Ishikawa (cell line): ENCODE results near the gene PCDH15.

Source experiments
- CEBPB ChIP-seq: IDR thresholded peaks from 2 replicates; pipeline ENCODE4 v1.6.1; 2012
- CREB1 ChIP-seq: IDR thresholded peaks from 2 replicates; pipeline ENCODE4 v1.6.1; 2012; ENCODE audit warnings: low read depth
- EGR1 ChIP-seq: IDR thresholded peaks from 2 replicates; pipeline ENCODE4 v1.6.1; 2012
- EP300 ChIP-seq: IDR thresholded peaks from 2 replicates; pipeline ENCODE4 v1.6.1; 2012; ENCODE audit warnings: borderline replicate concordance
- FOXM1 ChIP-seq: IDR thresholded peaks from 2 replicates; pipeline ENCODE4 v1.6.1; 2012; ENCODE audit warnings: low read depth, borderline replicate concordance
- NFIC ChIP-seq: IDR thresholded peaks from 2 replicates; pipeline ENCODE4 v1.6.1; 2012
- RAD21 ChIP-seq: IDR thresholded peaks from 2 replicates; pipeline ENCODE4 v1.6.1; 2012; ENCODE audit warnings: low read depth
- TAF1 ChIP-seq: IDR thresholded peaks from 2 replicates; pipeline ENCODE4 v1.6.1; 2012; ENCODE audit warnings: low read depth, mild to moderate bottlenecking
- TCF12 ChIP-seq: IDR thresholded peaks from 2 replicates; pipeline ENCODE4 v1.6.1; 2012; ENCODE audit warnings: low read depth
- TEAD4 ChIP-seq: IDR thresholded peaks from 2 replicates; pipeline ENCODE4 v1.6.1; 2012
- YY1 ChIP-seq: IDR thresholded peaks from 2 replicates; pipeline ENCODE4 v1.6.1; 2012; ENCODE audit warnings: low read depth
- ZBTB7A ChIP-seq: IDR thresholded peaks from 2 replicates; pipeline ENCODE4 v1.6.1; 2012; ENCODE audit warnings: low read depth
- TF ChIP-seq, protein P1 (sequence below): IDR thresholded peaks from 2 replicates; pipeline ENCODE4 v1.6.1; 2012
- TF ChIP-seq, protein P2 (sequence below): IDR thresholded peaks from 2 replicates; pipeline ENCODE4 v1.6.1; 2012
- TF ChIP-seq, protein P3 (sequence below): IDR thresholded peaks from 2 replicates; pipeline ENCODE4 v1.6.1; 2012; ENCODE audit warnings: low read depth, mild to moderate bottlenecking

PCDH15 gene

DNA sequence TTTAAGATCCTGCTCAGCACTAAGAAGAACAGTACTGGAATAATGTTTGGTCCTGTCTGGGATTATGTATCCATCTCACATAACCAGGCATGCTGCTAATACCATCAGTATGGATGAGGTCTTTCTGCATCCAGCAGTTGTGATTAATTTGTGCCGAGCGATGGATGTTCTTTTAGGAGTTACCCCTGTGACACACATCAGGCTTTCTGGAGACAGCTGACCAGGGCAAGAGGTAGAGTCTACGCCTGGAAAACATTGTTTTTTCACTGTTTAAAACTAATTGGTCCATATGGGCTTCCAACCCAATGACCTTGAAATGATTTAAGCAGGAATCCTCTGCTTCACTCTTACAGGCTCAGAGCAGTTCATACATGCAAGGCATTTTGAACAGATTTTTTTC lies 603.0 kb downstream of the PCDH15 start:
- TF ChIP-seq EP300 (no peak), TCF12 (no peak), TAF1 (no peak), CEBPB (no peak), ZBTB7A (no peak), YY1 (no peak), EGR1 (no peak), FOXM1 (no peak), RAD21 (no peak), NFIC (no peak), CREB1 (no peak), TEAD4 (no peak)
- TF ChIP-seq, protein P1, sequence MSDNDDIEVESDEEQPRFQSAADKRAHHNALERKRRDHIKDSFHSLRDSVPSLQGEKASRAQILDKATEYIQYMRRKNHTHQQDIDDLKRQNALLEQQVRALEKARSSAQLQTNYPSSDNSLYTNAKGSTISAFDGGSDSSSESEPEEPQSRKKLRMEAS = no peak
- TF ChIP-seq, protein P2, sequence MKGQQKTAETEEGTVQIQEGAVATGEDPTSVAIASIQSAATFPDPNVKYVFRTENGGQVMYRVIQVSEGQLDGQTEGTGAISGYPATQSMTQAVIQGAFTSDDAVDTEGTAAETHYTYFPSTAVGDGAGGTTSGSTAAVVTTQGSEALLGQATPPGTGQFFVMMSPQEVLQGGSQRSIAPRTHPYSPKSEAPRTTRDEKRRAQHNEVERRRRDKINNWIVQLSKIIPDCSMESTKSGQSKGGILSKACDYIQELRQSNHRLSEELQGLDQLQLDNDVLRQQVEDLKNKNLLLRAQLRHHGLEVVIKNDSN = no peak
- TF ChIP-seq, protein P3, sequence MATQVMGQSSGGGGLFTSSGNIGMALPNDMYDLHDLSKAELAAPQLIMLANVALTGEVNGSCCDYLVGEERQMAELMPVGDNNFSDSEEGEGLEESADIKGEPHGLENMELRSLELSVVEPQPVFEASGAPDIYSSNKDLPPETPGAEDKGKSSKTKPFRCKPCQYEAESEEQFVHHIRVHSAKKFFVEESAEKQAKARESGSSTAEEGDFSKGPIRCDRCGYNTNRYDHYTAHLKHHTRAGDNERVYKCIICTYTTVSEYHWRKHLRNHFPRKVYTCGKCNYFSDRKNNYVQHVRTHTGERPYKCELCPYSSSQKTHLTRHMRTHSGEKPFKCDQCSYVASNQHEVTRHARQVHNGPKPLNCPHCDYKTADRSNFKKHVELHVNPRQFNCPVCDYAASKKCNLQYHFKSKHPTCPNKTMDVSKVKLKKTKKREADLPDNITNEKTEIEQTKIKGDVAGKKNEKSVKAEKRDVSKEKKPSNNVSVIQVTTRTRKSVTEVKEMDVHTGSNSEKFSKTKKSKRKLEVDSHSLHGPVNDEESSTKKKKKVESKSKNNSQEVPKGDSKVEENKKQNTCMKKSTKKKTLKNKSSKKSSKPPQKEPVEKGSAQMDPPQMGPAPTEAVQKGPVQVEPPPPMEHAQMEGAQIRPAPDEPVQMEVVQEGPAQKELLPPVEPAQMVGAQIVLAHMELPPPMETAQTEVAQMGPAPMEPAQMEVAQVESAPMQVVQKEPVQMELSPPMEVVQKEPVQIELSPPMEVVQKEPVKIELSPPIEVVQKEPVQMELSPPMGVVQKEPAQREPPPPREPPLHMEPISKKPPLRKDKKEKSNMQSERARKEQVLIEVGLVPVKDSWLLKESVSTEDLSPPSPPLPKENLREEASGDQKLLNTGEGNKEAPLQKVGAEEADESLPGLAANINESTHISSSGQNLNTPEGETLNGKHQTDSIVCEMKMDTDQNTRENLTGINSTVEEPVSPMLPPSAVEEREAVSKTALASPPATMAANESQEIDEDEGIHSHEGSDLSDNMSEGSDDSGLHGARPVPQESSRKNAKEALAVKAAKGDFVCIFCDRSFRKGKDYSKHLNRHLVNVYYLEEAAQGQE = no peak

DNA sequence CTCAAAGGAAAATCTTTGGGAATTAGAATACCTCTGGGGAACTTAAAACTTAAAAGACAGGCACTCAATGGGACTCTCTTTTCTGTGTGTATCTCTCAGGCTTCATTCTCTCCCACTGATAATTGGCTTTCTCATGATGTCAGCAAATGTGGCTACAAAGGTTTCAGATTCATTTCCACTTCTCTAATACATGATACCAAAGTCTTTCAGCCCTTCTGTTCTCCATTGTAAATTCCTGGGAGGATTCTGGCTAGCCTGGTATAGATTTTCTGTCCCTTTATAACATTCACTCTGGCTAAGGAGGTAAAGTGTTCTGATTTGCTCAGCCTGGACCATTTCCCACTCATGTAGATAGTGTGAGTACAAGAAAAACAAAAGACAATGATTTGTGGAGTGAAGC lies 606.2 kb downstream of the PCDH15 start:
- TF ChIP-seq CEBPB = no peak

DNA sequence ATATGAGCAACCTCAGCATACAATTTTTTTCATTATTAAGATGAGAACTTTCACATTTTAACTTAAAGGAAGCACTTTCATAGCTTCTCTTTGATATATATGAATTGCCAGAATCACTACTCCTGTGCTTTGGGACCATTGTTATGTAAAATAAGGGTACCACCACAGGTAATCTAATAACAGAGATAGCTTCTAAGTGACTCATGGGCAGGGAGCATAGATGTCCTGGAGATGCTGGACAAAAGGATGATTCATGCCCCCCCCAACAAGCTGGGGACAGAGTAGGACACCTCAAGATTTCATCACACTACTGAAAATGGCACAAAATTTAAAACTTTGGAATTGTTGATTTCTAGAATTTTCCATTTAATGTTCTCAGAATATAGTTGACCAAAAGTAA lies 641.1 kb downstream of the PCDH15 start:
- TF ChIP-seq CEBPB = no peak
- no peak for TF ChIP-seq NFIC
- TF ChIP-seq FOXM1 = no peak
- no peak for TF ChIP-seq YY1
- TF ChIP-seq ZBTB7A = no peak
- TF ChIP-seq RAD21 = no peak
- TF ChIP-seq, protein P2 = no peak
- no peak for TF ChIP-seq TCF12
- TF ChIP-seq EP300 = no peak

DNA sequence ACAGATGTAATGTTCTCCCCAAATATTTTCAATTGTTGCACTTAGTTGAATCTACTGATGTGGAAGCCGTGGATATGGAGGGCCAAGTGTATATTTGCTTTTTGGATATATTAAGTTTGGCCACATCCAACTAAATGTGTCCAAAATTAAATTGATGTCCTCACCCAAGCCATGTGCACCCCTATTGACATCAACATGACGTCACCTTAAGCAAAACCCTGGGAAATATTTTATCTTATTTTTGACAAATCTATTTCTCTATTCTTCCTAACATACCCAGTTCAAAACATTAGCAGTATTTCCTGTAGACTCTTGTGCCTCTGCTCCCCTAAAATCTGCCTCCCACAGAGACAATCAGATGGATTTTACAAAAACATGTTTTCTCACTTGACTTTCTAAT lies 652.5 kb downstream of the PCDH15 start:
- TF ChIP-seq, protein P3 = no peak
- TF ChIP-seq TEAD4 (no peak), TCF12 (no peak), EP300 (no peak), FOXM1 (no peak), NFIC (no peak), YY1 (no peak), CEBPB (no peak), RAD21 (no peak), CREB1 (no peak), ZBTB7A (no peak), EGR1 (no peak), TAF1 (no peak)
- TF ChIP-seq, protein P1 = no peak
- TF ChIP-seq, protein P2 = no peak

DNA sequence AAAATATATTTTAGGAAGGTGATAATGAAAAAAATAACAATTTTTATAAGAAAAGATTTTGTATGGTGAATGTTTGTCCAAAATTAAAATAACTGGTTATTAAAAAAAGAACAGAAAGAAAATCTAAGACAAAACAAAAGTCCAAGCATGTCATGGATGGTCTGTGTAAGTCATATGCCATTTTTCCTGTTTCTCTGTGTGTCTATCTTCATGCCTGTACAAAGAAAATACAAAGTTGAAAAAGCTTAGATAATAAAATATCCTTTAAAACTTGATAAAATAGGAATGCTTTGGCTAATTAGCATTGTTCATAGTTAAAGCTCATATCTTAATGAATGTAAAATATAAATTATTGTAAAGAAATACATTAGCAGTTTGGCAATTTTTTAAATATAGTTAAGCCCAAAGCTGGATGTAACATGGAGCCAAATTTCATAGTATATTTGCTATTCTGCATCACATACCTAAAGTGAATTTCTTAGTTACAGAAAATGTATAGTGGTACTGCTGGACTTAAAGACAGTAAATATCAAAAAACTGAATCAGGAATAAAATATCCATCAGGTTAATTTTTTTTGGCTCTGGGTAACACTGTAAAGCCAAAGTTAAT lies 661.1 kb downstream of the PCDH15 start:
- no peak for TF ChIP-seq EGR1
- TF ChIP-seq YY1 = 0 out of 2 replicates have a peak, but pooled peaks have one; percentile 15
- no peak for TF ChIP-seq RAD21
- no peak for TF ChIP-seq FOXM1
- TF ChIP-seq TCF12 = no peak
- TF ChIP-seq ZBTB7A = no peak
- no peak for TF ChIP-seq TEAD4

DNA sequence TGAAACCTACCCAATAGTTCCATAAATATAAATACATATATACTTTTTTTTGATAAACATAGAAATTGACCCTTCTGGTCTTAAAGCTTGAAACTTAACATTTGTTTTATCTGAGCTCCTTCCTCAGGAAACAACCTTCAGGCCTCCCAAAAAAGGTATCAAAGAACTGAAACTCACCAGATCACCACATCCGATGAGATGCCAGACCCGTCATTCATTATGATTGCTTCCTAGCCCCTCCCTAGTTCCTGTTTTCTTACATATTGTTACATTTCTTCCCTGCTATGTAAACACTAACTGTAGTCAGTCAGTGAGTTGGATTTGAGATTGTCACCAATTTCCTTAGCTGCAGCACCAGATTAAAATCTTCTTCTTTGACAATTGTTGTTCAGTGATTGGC lies 663.6 kb downstream of the PCDH15 start:
- TF ChIP-seq RAD21 (no peak), CREB1 (no peak), YY1 (no peak), TAF1 (no peak), NFIC (no peak), TEAD4 (no peak)
- TF ChIP-seq, protein P3 = no peak
- TF ChIP-seq, protein P1 = no peak
